ENCODE results near the gene SH3BP5. TPM values are rescaled to one million over a fixed set of nuclear protein-coding genes. Genes with fewer than 3 reads are reported as not detected.

The SH3BP5 gene
- total RNA-seq, 1 experiment from 2014 or later = 20.3 TPM

DNA sequence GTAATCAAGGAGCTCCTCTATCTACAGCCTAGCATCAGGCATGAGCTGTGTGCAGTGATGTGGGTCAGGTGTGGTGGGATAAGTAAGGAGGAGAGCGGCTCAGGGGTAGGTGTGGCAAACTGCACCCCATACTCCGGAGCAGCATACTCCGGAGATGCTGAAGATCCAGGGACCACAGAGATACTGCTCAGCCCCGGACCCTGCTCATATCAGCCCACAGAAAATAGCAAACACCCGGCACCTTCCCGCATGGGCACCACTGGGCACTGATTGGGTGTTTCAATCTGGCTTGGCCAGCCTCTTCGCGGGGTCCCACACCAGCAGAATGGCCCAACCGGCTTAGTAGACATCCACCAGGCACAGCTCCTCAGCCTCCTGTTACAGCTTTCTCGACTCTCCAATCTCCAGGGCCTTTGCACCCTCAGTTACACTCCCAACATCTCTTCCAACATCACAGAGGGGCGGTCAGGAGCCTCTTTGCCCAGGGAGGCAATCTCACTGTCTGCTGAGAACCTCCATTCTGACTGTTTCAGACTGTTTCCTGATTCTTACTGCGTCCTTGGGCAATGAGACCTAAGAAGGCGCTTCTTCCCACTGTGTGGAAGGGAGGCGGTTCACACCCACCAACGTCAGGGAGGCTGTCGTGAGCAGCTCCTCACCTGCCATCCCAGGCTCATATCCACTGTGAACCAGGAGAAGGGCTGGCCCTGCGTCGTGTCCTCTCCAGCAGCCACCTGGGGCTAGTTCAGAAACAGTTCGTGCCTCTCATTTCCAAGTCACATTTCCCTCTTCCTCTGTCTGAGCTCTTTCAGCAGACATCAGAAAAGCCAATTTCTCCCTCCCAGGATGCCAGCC is 66.5 kb downstream of the SH3BP5 start:
- Histone ChIP-seq H3K4me3 (ENCODE audit: low read depth, low read length, poor library complexity, severe bottlenecking) (no peak overlapping the region), H3K36me3 (ENCODE audit: insufficient read depth, low read length, poor library complexity, severe bottlenecking) (no peaks in the 10 kb centered on the region), H3K9me3 (ENCODE audit: low read depth, low read length, poor library complexity, severe bottlenecking) (no peaks in the 10 kb centered on the region), H3K27me3 (replicated peaks; ENCODE audit: insufficient read depth, low read depth, low read length, poor library complexity) (no peaks in the 10 kb centered on the region), H3K4me1 (ENCODE audit: insufficient read depth, low read length, poor library complexity, severe bottlenecking) (peaks cover 24% of the 10 kb centered on the region), H3K27ac (ENCODE audit: low read depth, low read length, poor library complexity, severe bottlenecking) (no peak overlapping the region)
- intact Hi-C loops (cut with micrococcal nuclease; ENCODE audit: unreplicated experiment) = no loop called here
- CTCF ChIA-PET = interaction anchor here (0.6 kb wide), 2 partner anchors 60 to 579 kb away, joined by 3 to 4 read pairs; partner anchors contain the start of gene CAPN7
- no peak for TF ChIP-seq EZH2 (IDR thresholded peaks at IDR 0.05; ENCODE audit: borderline replicate concordance, low read depth, low read length, poor library complexity, severe bottlenecking)
- TF ChIP-seq, protein P1, sequence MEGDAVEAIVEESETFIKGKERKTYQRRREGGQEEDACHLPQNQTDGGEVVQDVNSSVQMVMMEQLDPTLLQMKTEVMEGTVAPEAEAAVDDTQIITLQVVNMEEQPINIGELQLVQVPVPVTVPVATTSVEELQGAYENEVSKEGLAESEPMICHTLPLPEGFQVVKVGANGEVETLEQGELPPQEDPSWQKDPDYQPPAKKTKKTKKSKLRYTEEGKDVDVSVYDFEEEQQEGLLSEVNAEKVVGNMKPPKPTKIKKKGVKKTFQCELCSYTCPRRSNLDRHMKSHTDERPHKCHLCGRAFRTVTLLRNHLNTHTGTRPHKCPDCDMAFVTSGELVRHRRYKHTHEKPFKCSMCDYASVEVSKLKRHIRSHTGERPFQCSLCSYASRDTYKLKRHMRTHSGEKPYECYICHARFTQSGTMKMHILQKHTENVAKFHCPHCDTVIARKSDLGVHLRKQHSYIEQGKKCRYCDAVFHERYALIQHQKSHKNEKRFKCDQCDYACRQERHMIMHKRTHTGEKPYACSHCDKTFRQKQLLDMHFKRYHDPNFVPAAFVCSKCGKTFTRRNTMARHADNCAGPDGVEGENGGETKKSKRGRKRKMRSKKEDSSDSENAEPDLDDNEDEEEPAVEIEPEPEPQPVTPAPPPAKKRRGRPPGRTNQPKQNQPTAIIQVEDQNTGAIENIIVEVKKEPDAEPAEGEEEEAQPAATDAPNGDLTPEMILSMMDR (conservative IDR thresholded peaks at IDR 0.05; ENCODE audit: low read depth, low read length) = no peak
- no peak for DNase-seq (ENCODE audit: low spot score)
- BruUV-seq (replicated peaks) = no TSS peak
- POLR2A ChIA-PET (ENCODE audit: low non-redundant PET) = no interaction called here

DNA sequence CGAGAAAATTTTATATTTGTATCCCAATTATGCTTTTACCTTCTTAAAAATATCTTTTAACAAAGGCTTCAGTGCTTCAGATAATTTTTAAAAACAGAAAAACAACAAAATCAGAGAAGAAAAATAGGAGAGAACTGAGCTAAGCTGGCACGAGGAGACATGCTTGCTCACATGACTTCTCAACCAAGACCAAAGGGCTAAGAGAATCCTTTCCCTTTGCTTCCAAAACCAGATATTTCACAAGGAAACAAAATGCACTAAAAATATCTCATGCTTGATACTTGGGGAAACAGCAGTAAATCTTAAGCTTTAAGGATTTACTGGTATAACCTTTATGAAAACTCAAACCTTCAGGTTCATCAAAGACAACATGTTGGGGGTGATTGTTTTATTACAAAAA is 67.9 kb downstream of the SH3BP5 start:
- H3K4me1 ChIP-seq (ENCODE audit: insufficient read depth, low read length, poor library complexity, severe bottlenecking) = peaks cover 15% of the 10 kb centered on the region
- intact Hi-C loops (cut with micrococcal nuclease; ENCODE audit: unreplicated experiment) = no loop called here

DNA sequence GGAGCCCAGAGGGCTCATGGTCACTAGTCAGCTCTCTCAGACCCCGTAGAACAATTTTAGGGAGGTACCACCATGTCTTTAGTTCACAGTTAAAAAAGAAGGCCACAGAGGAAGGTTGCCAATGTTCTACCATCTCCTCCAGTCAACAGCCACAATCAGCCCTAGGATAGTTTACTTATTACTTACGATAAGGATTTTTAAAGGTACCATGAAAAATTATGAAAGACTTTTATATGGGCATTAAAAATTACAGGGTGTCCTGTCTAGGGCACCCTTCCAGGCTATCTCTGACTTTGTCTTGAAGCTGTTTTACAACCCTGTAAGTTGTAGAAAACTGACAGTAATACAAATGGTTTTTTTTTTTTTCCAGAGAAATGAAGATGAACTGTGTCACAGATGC is 68.5 kb downstream of the SH3BP5 start:
- Histone ChIP-seq H3K27me3 (replicated peaks; ENCODE audit: insufficient read depth, low read depth, low read length, poor library complexity) (no peaks in the 10 kb centered on the region), H3K4me1 (ENCODE audit: insufficient read depth, low read length, poor library complexity, severe bottlenecking) (peaks cover 9% of the 10 kb centered on the region), H3K9me3 (ENCODE audit: low read depth, low read length, poor library complexity, severe bottlenecking) (no peaks in the 10 kb centered on the region), H3K27ac (ENCODE audit: low read depth, low read length, poor library complexity, severe bottlenecking) (no peak overlapping the region), H3K36me3 (ENCODE audit: insufficient read depth, low read length, poor library complexity, severe bottlenecking) (no peaks in the 10 kb centered on the region), H3K4me3 (ENCODE audit: low read depth, low read length, poor library complexity, severe bottlenecking) (no peak overlapping the region)
- intact Hi-C loops (cut with micrococcal nuclease; ENCODE audit: unreplicated experiment) = no loop called here
- ChIA-PET POLR2A (ENCODE audit: low non-redundant PET) (no interaction called here), CTCF (interaction anchor here (0.5 to 0.8 kb wide), 2 partner anchors 142 to 386 kb away, joined by 3 to 4 read pairs; no protein-coding TSS in a partner anchor)
- no peak for DNase-seq (ENCODE audit: low spot score)
- no TSS peak for BruUV-seq (replicated peaks)
- TF ChIP-seq EZH2 (IDR thresholded peaks at IDR 0.05; ENCODE audit: borderline replicate concordance, low read depth, low read length, poor library complexity, severe bottlenecking) = no peak
- TF ChIP-seq, protein P1 (conservative IDR thresholded peaks at IDR 0.05; ENCODE audit: low read depth, low read length) = no peak

More for the DNA sequence above, 67.9 kb downstream of the SH3BP5 start:
- no peak overlapping the region for H3K4me3 ChIP-seq (ENCODE audit: low read depth, low read length, poor library complexity, severe bottlenecking)
- ChIA-PET CTCF (interaction anchor here (0.5 kb wide), 1 partner anchor 386 kb away, joined by 4 read pairs; no protein-coding TSS in a partner anchor), POLR2A (ENCODE audit: low non-redundant PET) (no interaction called here)
- no peak overlapping the region for H3K27ac ChIP-seq (ENCODE audit: low read depth, low read length, poor library complexity, severe bottlenecking)
- no peak for DNase-seq (ENCODE audit: low spot score)
- no TSS peak for BruUV-seq (replicated peaks)
- H3K36me3 ChIP-seq (ENCODE audit: insufficient read depth, low read length, poor library complexity, severe bottlenecking) = no peaks in the 10 kb centered on the region
- no peaks in the 10 kb centered on the region for H3K9me3 ChIP-seq (ENCODE audit: low read depth, low read length, poor library complexity, severe bottlenecking)
- no peaks in the 10 kb centered on the region for H3K27me3 ChIP-seq (replicated peaks; ENCODE audit: insufficient read depth, low read depth, low read length, poor library complexity)
- TF ChIP-seq, protein P1 (conservative IDR thresholded peaks at IDR 0.05; ENCODE audit: low read depth, low read length) = no peak
- TF ChIP-seq EZH2 (IDR thresholded peaks at IDR 0.05; ENCODE audit: borderline replicate concordance, low read depth, low read length, poor library complexity, severe bottlenecking) = no peak
